HG03469 (cell line): ENCODE measurements around the gene AHSA1.

ENCODE experiments used
- ATAC-seq: cut with Tn5 transposase; IDR thresholded peaks from one replicate; pipeline ENCODE4 v1.9.1; 2021; ENCODE audit warnings: mild to moderate bottlenecking, moderate library complexity, moderate number of reproducible peaks; ENCODE audit not compliant: unreplicated experiment

Gene AHSA1

GRCh38 chr14:77507762-77508161, 49.9 kb downstream of the AHSA1 start:
- no peak for ATAC-seq

GRCh38 chr14:77508249-77508648, 50.4 kb downstream of the AHSA1 start:
- ATAC-seq: no peak

- ATAC-seq: no peak
These were observed 51.0 kb downstream of the AHSA1 start for GRCh38 chr14:77508876-77509275.

DNA sequence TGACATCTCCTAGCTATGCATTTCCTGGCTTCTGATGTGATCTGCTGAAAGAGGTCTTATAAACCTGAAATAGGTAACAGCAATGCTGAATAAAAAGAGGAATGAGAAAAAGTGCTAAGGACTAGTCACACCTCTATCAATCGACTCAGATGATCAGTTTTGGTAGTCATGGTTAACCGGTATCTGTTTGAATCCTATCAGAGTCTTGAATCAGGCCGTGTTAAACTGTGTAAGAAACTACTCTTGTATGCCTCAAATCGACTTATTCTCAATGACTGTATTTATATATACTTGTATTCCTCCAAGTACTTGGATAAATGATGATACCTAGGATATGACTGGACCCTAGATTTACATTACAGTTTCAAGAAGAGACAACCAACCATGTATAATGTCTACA, 51.5 kb downstream of the AHSA1 start:
- ATAC-seq: no peak

DNA sequence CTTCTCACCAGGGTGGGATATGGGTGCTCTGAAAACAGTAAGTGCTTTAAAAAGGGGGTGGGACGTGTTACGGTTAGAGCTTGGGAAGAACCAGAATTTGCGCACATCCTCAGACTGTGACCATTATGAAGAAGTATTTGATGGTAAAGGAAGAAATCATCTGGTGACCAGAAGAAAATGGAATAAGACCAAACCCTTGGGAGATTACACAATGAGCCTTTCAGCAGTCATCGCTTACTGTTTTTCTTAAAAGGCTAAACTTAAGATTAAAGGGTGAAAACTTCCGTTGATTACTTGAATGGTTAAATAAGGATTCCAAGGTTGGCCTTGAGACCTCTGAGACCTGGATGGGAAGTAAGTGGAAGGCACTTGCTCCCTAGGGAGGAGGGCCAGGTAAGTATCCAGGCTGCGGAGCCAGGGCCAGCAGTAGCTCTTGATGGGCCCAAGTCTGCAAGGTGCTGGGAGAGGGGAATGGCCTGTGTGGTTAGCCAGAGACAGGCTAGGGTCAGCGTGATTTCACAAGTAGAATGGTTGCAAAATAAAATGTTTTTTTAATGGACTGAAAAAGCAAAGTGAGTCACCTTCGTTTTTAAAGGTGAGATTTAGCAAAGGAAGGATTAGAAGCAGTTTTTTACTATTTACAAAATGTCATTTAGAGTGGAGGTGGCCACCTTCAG, 53.7 kb downstream of the AHSA1 start:
- ATAC-seq: no peak

DNA sequence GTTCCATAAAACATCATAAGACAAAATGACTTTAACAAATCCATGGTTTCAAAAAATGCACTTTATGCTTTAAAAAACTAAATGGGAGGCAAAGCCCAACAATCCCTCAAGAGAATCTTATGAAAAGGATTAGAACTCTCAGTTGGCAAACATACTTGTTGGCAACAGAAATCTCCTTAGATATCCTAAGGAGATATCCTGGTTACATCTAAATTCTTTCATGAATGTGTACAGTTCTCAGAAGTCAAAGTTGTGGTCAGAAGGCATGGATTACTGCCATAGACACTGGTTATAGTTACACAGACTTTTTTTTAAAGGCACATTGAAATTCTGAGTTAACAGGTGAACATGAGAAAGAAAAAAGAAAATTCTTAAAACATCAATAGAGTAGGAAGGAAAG, 58.2 kb downstream of the AHSA1 start:
- no peak for ATAC-seq
